Calu3 (cell line): ENCODE data around the gene ZNF275. TPM values are rescaled to one million over a fixed set of nuclear protein-coding genes. Genes with fewer than 3 reads are reported as not detected.

Experiments
- BruUV-seq: library from RNA; stranded (reverse); fragments of 400-500 nt; replicated peaks from 2 replicates; lab custom pipeline; 2021; lab: Mats Ljungman, UMichigan
- CTCF ChIA-PET: fragments of 300-600 bp; sonication (Branson Sonifier 250); formaldehyde crosslinking; loops from one replicate; lab custom pipeline; 2022; ENCODE audit warnings: antibody characterized with exemption; lab: Charles Lee
- DNase-seq: peaks from one replicate; pipeline ENCODE4 v3.0.0; 2022
- H3K27ac Mint-ChIP-seq: one replicate; pipeline ENCODE4 v1.8.0; 2022; ENCODE audit warnings: mixed read lengths; ENCODE audit not compliant: unreplicated experiment
- H3K27me3 Mint-ChIP-seq: one replicate; pipeline ENCODE4 v1.8.0; 2022; ENCODE audit warnings: mixed read lengths; ENCODE audit not compliant: unreplicated experiment
- H3K36me3 Mint-ChIP-seq: one replicate; pipeline ENCODE4 v1.8.0; 2022; ENCODE audit warnings: mild to moderate bottlenecking, moderate library complexity, mixed read lengths; ENCODE audit not compliant: insufficient read depth, unreplicated experiment
- H3K4me1 Mint-ChIP-seq: one replicate; pipeline ENCODE4 v1.8.0; 2022; ENCODE audit warnings: mild to moderate bottlenecking, low read depth, mixed read lengths; ENCODE audit not compliant: unreplicated experiment
- H3K4me3 Mint-ChIP-seq: one replicate; pipeline ENCODE4 v1.8.0; 2022; ENCODE audit warnings: mild to moderate bottlenecking, low read depth, moderate library complexity, mixed read lengths; ENCODE audit not compliant: unreplicated experiment
- H3K9me3 Mint-ChIP-seq: one replicate; pipeline ENCODE4 v1.8.0; 2022; ENCODE audit warnings: low read depth, mixed read lengths; ENCODE audit not compliant: unreplicated experiment
- CTCF ChIP-seq: fragments of 200-600 bp; IDR thresholded peaks from one replicate; pipeline ENCODE4 v1.8.0; 2022; ENCODE audit warnings: antibody characterized with exemption; ENCODE audit not compliant: unreplicated experiment
- intact Hi-C: fragments of 100-400 bp; cut with micrococcal nuclease; formaldehyde crosslinking; loops from one replicate; pipeline ENCODE4 v1.10.0; 2022; ENCODE audit not compliant: unreplicated experiment
- total RNA-seq: library from RNA; stranded (reverse); gene quantifications from 2 replicates; pipeline ENCODE4 v1.2.3, GENCODE V29; 2022

ZNF275 gene
- total RNA-seq, 1 experiment from 2014 or later: 6.6 TPM

- CTCF ChIA-PET: no interaction called here
- peak overlapping the region; percentile 68 for H3K4me3 Mint-ChIP-seq
- H3K36me3 Mint-ChIP-seq: peaks cover 25% of the 10 kb centered on the region
- no peaks in the 10 kb centered on the region for H3K9me3 Mint-ChIP-seq
- H3K4me1 Mint-ChIP-seq: no peaks in the 10 kb centered on the region
- no peak for DNase-seq
- peaks cover 29% of the 10 kb centered on the region for H3K27me3 Mint-ChIP-seq
- TF ChIP-seq CTCF: no peak
- no TSS peak for BruUV-seq
- no peak overlapping the region for H3K27ac Mint-ChIP-seq
- intact Hi-C loops: no loop called here
Observed at GRCh38 chrX:153334654-153335295, 822 bp downstream of the ZNF275 start.

GRCh38 chrX:153336121-153336894 lies 2.4 kb downstream of the ZNF275 start:
- Mint-ChIP-seq H3K27ac (no peak overlapping the region), H3K4me3 (no peak overlapping the region), H3K9me3 (no peaks in the 10 kb centered on the region), H3K27me3 (peaks cover 13% of the 10 kb centered on the region), H3K4me1 (no peaks in the 10 kb centered on the region), H3K36me3 (peaks cover 25% of the 10 kb centered on the region)
- intact Hi-C loops: no loop called here
- CTCF ChIA-PET: no interaction called here
- no peak for DNase-seq
- TF ChIP-seq CTCF: no peak
- no TSS peak for BruUV-seq

GRCh38 chrX:153336988-153337387 lies 3.0 kb downstream of the ZNF275 start:
- CTCF ChIA-PET: no interaction called here
- BruUV-seq: no TSS peak
- DNase-seq: no peak
- no peak overlapping the region for H3K4me3 Mint-ChIP-seq
- intact Hi-C loops: no loop called here
- H3K4me1 Mint-ChIP-seq: no peaks in the 10 kb centered on the region
- H3K9me3 Mint-ChIP-seq: no peaks in the 10 kb centered on the region
- H3K36me3 Mint-ChIP-seq: peaks cover 25% of the 10 kb centered on the region
- H3K27ac Mint-ChIP-seq: no peak overlapping the region
- peaks cover 7% of the 10 kb centered on the region for H3K27me3 Mint-ChIP-seq
- TF ChIP-seq CTCF: no peak

- Mint-ChIP-seq H3K36me3 (peaks cover 21% of the 10 kb centered on the region), H3K9me3 (no peaks in the 10 kb centered on the region), H3K27ac (no peak overlapping the region), H3K27me3 (no peaks in the 10 kb centered on the region), H3K4me3 (no peak overlapping the region), H3K4me1 (no peaks in the 10 kb centered on the region)
- intact Hi-C loops: no loop called here
- CTCF ChIA-PET: no interaction called here
- BruUV-seq: no TSS peak
- no peak for DNase-seq
- TF ChIP-seq CTCF: no peak
Observed at GRCh38 chrX:153338836-153339235, 4.9 kb downstream of the ZNF275 start.
